MM.1S (cell line): ENCODE measurements around the gene RBMS2.
"Not testable (repeated sequence)": the region's sequence is repeated elsewhere in the genome, so short reads cannot be mapped to it uniquely, and the experiment has no call there.

Source experiments
- CTCF ChIP-seq: fragments of 300-600 bp; sonication (generic); IDR thresholded peaks from 2 replicates; pipeline ENCODE4 v1.5.1; 2016; ENCODE audit warnings: antibody characterized with exemption, low read length, mixed read lengths
- EZH2 ChIP-seq: fragments of 300-600 bp; sonication (generic); optimal IDR thresholded peaks from 2 replicates; pipeline ENCODE3; 2017; ENCODE audit warnings: low read depth, mild to moderate bottlenecking, antibody characterized with exemption, low read length, mixed read lengths

- not testable (repeated sequence) for TF ChIP-seq CTCF, EZH2
Measured at GRCh38 chr12:56499452-56499851, 22.2 kb upstream of the RBMS2 start.
